ENCODE results near the gene ESYT3. TPM values are rescaled to one million over a fixed set of nuclear protein-coding genes. Genes with fewer than 3 reads are reported as not detected.

ESYT3 gene
- total RNA-seq, 1 donor from 2014 or later, result 6.8 TPM

GRCh38 chr3:138441256-138441655, 6.8 kb downstream of the ESYT3 start:
- H3K36me3 Mint-ChIP-seq, result no peaks in the 10 kb centered on the region
- TF ChIP-seq CTCF (IDR thresholded peaks at IDR 0.05; ENCODE audit: unreplicated experiment), result no peak
- H3K9me3 Mint-ChIP-seq, result no peaks in the 10 kb centered on the region
- no peak overlapping the region for H3K27ac Mint-ChIP-seq
- DNase-seq (ENCODE audit: low spot score in 2 of 2, unreplicated experiment in 2 of 2), result no peak
- peaks cover 23% of the 10 kb centered on the region for H3K27me3 Mint-ChIP-seq (ENCODE audit: low read depth)
- peaks cover 19% of the 10 kb centered on the region for H3K4me1 Mint-ChIP-seq
- no peak overlapping the region for H3K4me3 Mint-ChIP-seq

DNA sequence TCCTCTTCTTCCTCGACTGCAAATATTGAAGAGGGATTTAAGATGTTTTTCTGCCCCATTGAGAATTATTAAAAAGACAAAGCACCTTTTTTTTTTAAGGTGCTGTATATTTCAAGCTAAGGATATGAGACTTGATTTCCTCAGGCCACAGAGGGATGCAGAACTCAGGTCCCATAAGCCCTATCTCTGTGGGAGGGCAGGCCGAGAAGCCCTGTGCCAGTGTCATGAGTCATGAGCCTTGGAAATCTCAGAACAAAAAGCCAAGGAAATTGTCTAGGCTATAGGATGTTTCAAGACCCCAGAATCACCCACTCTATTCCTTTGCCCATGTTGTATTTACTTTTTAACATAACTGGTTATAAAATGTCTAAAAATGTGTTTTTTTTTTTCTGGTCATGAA, 7.3 kb downstream of the ESYT3 start:
- Mint-ChIP-seq H3K36me3 (no peaks in the 10 kb centered on the region), H3K4me3 (no peak overlapping the region), H3K27me3 (ENCODE audit: low read depth) (peaks cover 18% of the 10 kb centered on the region), H3K4me1 (peaks cover 19% of the 10 kb centered on the region), H3K27ac (no peak overlapping the region), H3K9me3 (no peaks in the 10 kb centered on the region)
- no peak for TF ChIP-seq CTCF (IDR thresholded peaks at IDR 0.05; ENCODE audit: unreplicated experiment)
- no peak for DNase-seq (ENCODE audit: low spot score in 2 of 2, unreplicated experiment in 2 of 2)

GRCh38 chr3:138442433-138442832, 8.0 kb downstream of the ESYT3 start:
- Mint-ChIP-seq H3K36me3 (no peaks in the 10 kb centered on the region), H3K4me1 (peaks cover 19% of the 10 kb centered on the region)

DNA sequence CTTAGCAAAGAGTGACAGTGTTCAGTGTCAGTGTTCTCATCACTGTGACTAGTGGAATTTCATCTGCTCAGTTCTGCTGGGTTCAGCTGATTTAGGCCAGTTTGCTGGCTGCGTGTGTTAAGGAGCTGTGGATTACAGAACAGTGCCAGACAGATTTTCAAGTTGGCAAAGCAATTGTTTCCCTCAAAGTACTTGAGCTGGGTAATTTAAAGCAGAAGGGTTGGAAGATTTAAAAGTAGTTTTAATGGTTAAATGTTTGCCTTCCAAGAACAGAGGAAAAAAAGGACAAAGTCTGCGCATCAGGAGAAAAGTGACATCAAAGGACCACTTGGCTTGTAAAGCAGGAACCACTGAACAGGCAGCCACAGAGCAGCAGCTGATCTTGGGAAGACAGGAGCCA, 8.7 kb downstream of the ESYT3 start:
- Mint-ChIP-seq H3K27ac (no peak overlapping the region), H3K27me3 (ENCODE audit: low read depth) (peaks cover 6% of the 10 kb centered on the region), H3K4me3 (no peak overlapping the region), H3K4me1 (peaks cover 19% of the 10 kb centered on the region), H3K9me3 (no peaks in the 10 kb centered on the region), H3K36me3 (no peaks in the 10 kb centered on the region)
- TF ChIP-seq CTCF (IDR thresholded peaks at IDR 0.05; ENCODE audit: unreplicated experiment), result no peak
- no peak for DNase-seq (ENCODE audit: low spot score in 2 of 2, unreplicated experiment in 2 of 2)

More at GRCh38 chr3:138442433-138442832, 8.0 kb downstream of the ESYT3 start:
- H3K9me3 Mint-ChIP-seq, result no peaks in the 10 kb centered on the region
- peaks cover 13% of the 10 kb centered on the region for H3K27me3 Mint-ChIP-seq (ENCODE audit: low read depth)
- TF ChIP-seq CTCF (IDR thresholded peaks at IDR 0.05; ENCODE audit: unreplicated experiment), result no peak
- peak overlapping the region; percentile 24 for H3K27ac Mint-ChIP-seq
- DNase-seq (ENCODE audit: low spot score in 2 of 2, unreplicated experiment in 2 of 2), result no peak
- no peak overlapping the region for H3K4me3 Mint-ChIP-seq

DNA sequence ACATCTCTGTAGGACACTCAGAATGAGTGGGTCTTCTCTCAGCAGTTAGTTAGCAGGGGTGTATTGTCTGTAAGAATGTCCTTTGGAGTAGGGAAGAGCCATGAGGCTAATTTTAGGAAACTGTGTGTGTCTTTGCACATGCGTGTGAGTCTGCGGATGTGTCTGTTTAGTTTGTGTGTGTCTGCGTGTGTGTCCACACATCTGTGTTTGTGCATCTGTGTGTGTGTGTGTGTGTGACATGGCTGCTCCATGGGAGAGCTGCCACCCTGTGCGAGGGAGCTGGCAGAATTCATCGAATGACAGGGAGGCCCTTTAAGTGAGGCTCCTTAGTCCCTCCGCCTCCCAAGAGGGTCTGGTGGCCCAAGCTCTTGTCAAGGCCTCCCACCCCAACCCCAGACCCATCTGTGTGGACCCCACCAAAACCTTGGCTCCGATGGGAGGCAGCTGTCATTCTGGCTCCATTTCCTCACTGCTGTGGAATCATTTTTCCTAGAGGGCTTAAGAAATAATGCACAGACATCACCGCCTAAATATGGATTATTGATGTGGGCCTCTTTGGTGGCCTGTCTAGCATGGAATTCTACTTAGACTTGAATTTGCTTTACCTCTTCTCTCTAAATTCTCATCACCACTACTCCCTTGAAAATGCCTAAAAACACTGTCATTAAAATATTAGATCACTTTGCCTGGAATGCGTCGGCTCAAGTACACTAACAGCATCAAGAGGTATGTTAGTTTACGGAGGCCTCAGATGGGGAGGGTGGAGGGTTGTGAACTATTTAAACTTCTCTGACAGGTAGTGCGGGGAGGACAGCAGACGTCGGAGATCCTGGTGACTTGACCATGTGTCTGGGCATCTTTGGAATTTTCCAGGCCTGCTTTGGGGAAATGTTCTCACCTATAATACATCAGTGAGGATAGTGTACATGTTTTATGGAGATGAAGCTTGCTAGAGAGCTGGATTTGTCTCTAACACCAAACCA, 9.4 kb downstream of the ESYT3 start:
- Mint-ChIP-seq H3K36me3 (no peaks in the 10 kb centered on the region), H3K27me3 (ENCODE audit: low read depth) (no peaks in the 10 kb centered on the region), H3K4me1 (peaks cover 19% of the 10 kb centered on the region), H3K4me3 (no peak overlapping the region), H3K27ac (peak overlapping the region; percentile 48), H3K9me3 (no peaks in the 10 kb centered on the region)
- TF ChIP-seq CTCF (IDR thresholded peaks at IDR 0.05; ENCODE audit: unreplicated experiment), result no peak
- DNase-seq (ENCODE audit: low spot score in 2 of 2, unreplicated experiment in 2 of 2), result no peak

All from mesothelial cell of epicardium (in vitro differentiated cells).